Activated CD4-positive, alpha-beta T cell treated with anti-CD3 and anti-CD28 coated beads for 48 hours (primary cell): ENCODE data around the gene MPPED1.
A peak's percentile ranks its signal among the peaks of the same experiment; 100 is the strongest.

Experiments
- DNase-seq: peaks from one replicate; pipeline ENCODE4 v3.0.0-alpha.2; 2020

The MPPED1 gene

GRCh38 chr22:43479301-43479950, 67.6 kb downstream of the MPPED1 start:
- DNase-seq = no peak

- DNase-seq = no peak
Measured at GRCh38 chr22:43479962-43480361, 68.1 kb downstream of the MPPED1 start.

GRCh38 chr22:43481568-43482317, 69.9 kb downstream of the MPPED1 start:
- DNase-seq = peak; percentile 13

GRCh38 chr22:43482318-43482625, 70.5 kb downstream of the MPPED1 start:
- no peak for DNase-seq

GRCh38 chr22:43483266-43483665, 71.5 kb downstream of the MPPED1 start:
- DNase-seq = no peak

- no peak for DNase-seq
Measured at GRCh38 chr22:43483669-43484068, 71.9 kb downstream of the MPPED1 start.

GRCh38 chr22:43484227-43484626, 72.4 kb downstream of the MPPED1 start:
- DNase-seq = no peak

- DNase-seq = no peak
Measured at GRCh38 chr22:43485502-43486089, 73.8 kb downstream of the MPPED1 start.

- no peak for DNase-seq
Measured at GRCh38 chr22:43487311-43488030, 75.7 kb downstream of the MPPED1 start.

GRCh38 chr22:43488031-43488866, 76.4 kb downstream of the MPPED1 start:
- DNase-seq = no peak

- no peak for DNase-seq
Measured at GRCh38 chr22:43488937-43489336, 77.1 kb downstream of the MPPED1 start.

- no peak for DNase-seq
Measured at GRCh38 chr22:43490311-43490710, 78.5 kb downstream of the MPPED1 start.

GRCh38 chr22:43491177-43491576, 79.4 kb downstream of the MPPED1 start:
- DNase-seq = no peak

- DNase-seq = no peak
Measured at GRCh38 chr22:43491737-43492136, 79.9 kb downstream of the MPPED1 start.

GRCh38 chr22:43493297-43493696, 81.5 kb downstream of the MPPED1 start:
- DNase-seq = no peak

- DNase-seq = no peak
Measured at GRCh38 chr22:43497956-43498855, 86.4 kb downstream of the MPPED1 start.

- DNase-seq = no peak
Measured at GRCh38 chr22:43498856-43499253, 87.0 kb downstream of the MPPED1 start.

- DNase-seq = no peak
Measured at GRCh38 chr22:43500792-43501785, 89.3 kb downstream of the MPPED1 start.

GRCh38 chr22:43501878-43502277, 90.1 kb downstream of the MPPED1 start:
- DNase-seq = no peak

- DNase-seq = no peak
Measured at GRCh38 chr22:43502306-43502874, 90.6 kb downstream of the MPPED1 start.
